ENCODE measurements around the gene SNN.
A peak's percentile ranks its signal among the peaks of the same experiment; 100 is the strongest.

The SNN gene

DNA sequence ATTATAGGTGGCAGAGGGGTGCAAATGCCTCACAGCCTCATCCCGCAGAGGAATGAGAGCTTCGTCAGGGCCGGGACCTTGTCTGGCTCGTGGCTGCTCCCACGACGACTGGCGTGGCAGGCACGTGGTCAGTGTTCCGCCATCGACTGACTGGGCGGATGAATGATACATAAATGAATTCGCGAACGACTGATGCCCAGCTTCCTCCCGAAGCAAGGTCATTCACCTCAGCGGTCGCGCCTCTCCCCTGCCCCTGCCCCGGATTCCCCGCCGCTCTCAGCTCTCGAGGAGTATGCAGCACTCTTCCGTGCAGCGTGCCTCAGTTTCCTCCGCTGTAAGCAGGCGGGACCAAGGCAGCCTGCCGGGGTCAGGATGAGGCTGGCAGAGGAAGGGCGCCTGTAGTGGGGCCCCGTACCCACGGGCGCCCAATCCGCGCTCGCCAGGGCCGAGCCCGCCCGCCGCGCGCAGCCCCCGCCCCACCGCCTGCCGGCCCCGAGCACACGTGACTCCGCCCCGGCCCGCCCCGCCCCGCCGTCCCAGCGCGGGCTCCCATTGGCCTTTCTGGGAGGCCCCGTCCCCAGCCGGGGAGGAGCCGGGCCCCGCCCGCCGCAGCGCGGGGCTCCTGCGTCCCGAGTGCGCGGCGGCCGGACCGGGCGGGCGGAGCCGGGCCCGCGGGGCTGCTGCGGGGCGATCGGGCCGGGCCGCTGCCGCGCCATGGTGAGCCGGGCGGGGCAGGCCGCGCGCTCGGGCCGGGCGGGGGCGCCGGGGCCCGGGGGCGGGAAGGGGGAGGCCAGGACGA, at the start of gene SNN:
Gene SNN (plus strand): TSS at position 632 of the 799 bp plus-strand sequence. CDS start 7,605 bp downstream, outside the sequence.
- DNase-seq = peak; percentile 40

DNA sequence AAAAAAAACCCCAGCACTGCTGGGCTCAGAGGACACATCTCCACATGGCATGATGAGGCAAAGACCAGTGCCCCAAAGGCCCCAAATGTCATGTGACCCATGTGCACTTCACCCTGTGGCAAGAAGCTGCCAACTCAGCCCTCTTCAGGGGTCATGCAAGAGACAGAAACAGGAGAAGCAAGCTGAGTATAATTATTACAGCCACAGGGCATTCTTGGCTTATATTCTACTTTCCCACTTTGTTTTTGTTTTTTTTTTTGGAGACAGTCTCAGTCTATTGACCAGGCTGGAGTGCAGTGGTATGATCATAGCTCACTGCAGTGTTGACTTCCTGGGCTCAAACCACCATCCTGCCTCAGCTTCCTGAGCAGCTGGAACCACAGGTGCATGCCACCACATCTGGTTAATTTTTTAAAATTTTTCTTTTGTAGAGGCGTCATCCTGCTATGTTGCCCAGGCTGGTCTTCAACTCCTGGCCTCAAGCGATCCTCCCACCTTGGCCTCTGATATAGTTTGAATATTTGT, 48.9 kb upstream of the SNN start:
- DNase-seq = no peak

DNA sequence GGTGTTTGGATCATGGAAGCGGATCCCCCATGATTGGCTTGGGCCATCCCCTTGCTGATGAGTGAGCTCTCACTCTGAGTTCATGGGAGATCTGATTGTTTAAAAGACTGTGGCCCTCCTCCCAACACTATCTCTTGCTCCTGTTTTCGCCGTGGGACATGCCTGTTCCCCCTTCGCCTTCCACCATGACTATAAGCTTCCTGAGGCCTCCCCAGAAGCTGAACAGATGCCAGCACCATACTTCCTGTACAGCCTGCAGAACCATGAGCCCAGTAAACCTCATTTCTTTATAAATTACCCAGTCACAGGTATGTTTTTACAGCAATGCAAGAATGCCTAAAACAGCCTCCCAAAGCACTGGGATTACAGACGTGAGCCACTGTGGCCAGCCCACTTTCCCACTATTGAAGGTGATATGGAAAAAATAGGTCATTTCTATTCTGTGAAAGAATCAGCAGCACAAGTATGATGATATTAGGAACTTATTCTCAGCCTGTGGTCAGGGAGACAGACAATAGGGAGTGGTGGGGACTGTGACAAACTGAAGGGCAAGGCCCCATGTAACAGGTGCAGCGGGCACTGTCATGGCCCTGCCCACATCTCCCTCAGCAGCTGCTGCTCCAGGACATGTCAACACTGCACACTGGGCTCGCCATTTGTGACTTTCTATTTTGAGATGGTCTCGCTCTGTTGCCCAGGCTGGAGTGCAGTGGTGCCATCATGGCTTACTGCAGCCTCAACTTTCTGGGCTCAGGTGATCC, 47.8 kb upstream of the SNN start:
- no peak for DNase-seq

DNA sequence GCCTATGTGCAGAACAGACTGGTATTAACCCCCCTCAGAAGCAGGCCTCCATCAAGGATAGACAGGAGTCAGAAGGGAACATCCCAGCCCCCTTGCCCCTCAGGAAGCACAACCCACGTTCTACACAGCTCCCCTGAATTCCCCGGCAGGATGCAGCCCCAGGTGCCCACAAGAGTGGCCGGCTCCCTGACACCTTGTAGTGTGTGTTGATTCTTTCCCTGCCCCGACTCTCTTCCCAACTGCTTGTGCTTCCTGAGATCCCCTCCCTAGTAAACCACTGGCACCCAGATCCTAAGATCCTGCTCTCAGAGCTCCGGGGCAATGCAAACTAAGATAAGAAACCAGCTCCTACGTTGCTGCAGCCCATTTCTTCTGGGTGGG, 46.7 kb upstream of the SNN start:
- DNase-seq = no peak

DNA sequence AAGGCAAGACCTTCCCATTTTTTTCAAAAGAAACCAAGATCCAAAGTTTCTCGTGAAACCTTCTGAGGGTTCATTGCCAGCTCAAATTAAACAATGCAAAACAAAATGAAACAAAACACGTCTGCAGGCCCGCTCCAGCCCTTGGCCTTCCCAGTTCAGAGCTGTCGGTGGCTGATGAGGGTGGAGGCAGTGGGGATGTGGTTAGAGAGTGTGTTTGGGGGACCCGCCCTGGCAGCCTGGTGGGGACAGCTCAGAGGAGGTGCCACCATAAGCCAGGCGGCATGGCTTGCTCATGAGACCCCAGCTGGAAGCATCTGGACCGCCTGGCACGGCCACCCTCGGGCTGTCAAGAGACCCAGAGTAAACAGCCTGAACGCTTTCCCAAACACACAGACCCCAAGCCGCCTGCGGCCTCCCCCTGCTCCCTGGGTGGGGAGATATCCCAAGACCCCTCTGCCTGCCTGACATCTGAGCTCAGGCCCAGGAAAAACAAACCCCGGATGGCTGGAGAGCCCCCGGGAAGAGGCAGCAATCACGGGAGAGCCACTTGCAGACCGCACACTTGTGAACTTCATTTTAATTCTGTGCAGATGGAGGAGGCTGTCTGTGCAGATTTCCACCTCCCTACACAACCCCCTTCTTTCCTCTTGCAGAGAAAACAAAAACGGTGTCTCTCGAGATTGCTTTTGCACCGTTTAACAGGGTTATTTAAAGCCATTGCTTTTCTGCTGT, 46.2 kb upstream of the SNN start:
- no peak for DNase-seq

DNA sequence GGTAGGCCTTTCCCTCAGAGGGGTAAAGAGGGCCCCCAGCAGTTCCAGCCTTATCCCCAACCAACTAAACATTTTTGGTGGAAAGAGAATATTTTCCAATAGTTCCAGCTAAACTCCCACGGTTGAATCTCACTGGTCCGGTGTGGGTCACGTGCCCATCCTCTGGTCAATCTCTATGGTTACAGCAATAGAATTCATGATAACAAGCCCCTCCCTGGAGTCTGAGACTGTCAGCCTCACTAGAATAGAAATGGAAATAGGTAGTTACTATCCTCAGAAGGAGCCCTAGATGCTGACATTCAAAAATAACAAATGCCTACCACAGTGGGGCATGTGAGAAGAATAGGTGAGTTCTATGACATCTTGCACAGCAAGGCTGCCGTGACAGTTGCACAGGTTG, 44.0 kb upstream of the SNN start:
- no peak for DNase-seq

DNA sequence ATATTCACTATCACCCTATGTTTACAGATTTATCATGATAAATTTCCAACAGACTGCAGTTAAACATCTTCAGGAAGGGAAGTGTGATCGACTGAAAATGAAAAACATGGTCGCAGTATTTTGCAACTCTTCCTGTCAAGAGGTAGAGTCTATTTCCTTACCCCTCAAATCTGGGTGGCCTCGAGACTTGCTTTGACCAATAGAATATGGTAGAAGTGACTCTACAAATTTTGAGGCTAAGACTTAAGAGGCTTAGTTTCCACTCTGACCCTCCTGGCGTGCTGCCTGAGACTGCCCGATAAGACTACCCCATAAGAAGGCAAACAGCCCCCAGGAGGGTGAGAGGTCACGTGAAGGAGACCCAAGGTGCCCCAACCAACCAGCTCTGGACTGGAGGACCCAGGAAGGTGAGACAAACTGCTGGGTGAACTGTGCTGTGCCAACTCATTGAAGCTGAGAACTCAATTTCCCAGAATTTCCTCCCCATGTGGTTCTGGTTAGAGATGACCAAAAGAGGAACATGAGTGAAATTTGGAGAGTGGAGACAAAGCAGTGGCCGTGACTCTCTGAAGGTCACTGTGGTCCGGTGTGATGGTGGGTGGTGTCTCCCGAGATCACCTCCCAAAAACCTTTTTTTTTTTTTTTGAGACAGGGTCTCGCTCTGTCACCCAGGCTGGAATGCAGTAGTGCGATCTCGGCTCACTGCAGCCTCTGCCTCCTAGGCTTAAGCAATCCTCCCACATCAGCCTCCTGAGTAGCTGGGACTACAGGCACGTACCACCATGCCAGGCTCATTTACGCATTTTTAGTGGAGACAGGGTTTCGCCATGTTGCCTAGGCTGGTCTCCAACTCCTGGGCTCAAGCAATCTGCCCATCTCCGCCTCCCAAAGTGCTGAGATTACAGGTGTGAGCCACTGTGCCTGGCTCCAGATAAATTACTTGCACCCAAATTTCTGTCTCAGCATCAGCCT, 43.3 kb upstream of the SNN start:
- no peak for DNase-seq

DNA sequence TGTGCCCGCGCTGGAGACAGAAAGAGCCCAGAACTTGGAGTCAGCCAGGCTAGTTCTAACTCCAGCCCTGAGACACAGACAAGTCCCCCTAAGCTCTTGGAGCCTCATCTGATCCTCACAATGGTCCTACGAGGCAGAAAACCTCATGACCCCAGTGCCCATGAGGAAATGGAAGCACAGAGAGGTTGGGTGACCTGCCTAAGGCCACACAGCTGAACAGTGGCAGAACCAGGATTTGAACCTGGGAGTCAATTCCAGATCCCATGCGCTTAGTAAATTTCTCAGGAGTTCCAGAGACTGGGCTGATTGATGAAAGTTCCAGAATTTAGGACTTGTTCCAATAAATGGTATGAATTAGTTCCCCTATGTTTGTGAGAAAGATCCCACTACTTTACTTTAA, 42.5 kb upstream of the SNN start:
- no peak for DNase-seq

DNA sequence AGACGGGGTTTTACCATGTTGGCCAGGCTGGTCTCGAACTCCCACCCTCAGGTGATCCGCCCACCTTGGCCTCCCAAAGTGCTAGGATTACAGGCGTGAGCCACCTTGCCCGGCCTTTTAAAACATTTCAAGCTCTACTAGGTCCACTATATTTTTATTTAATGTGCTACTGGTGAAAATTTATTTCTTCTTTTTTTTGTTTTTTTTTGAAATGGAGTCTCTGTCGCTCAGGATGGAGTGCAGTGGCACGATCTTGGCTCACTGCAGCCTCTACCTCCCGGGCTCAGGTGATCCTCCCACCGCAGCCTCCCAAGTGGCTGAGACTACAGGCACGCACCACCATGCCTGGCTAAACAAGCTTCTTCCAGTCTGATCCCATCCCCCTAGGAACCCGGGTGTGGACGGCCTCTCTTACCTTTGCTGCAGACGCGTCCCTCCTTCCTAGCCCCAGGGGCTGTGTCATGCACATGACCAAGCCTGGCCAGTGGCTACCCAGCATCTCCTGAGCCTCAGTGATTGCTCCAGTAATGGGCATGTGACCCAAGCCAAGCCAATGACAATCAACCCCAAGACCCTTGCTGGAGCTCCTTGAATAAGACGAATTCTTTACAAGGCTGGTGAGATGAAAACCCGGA, 41.5 kb upstream of the SNN start:
- no peak for DNase-seq

DNA sequence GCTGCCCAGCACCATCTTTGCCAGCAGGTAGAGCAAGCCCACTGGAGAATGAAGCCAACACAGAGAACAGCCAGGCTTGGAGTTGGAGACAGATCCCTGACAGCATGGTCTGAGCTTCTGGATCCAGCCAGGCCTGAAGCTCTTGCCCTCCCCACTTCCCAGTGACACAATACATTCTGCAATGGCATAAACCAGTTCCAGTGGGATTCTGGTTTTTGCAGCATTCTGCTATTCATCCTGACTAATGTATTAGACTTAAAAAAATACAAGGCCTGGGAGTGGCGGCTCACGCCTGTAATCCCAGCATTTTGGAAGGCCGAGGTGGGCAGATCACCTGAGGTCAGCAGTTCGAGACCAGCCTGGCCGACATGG, 41.0 kb upstream of the SNN start:
- DNase-seq = no peak

DNA sequence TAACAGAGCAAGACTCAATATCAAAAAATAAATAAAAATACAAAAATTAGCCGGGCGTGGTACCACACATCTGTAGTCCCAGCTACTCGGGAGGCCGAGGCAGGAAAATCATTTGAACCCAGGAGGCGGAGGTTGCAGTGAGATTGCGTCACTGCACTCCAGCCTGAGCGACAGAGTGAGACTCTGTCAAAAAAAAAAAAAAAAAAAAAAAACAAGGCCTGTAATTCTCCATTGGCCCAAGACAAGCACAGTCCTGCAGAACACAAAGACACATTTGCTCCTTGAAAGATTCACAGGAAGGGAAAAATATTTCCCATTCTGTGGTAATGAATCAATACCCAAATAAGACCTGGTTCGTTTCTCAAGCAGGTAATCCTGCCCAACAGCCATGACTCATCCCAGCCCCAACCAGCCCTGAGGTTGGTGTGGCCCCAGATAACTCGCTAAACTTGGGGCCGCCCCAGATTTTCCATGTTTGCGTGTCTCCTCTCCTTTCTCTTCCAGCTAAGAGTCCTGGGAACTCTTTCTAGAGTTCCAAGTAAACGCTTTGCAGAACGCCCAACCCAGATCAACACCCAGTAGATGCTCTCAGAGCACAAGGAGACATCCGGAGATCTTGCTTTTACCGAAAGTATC, 40.3 kb upstream of the SNN start:
- DNase-seq = no peak

DNA sequence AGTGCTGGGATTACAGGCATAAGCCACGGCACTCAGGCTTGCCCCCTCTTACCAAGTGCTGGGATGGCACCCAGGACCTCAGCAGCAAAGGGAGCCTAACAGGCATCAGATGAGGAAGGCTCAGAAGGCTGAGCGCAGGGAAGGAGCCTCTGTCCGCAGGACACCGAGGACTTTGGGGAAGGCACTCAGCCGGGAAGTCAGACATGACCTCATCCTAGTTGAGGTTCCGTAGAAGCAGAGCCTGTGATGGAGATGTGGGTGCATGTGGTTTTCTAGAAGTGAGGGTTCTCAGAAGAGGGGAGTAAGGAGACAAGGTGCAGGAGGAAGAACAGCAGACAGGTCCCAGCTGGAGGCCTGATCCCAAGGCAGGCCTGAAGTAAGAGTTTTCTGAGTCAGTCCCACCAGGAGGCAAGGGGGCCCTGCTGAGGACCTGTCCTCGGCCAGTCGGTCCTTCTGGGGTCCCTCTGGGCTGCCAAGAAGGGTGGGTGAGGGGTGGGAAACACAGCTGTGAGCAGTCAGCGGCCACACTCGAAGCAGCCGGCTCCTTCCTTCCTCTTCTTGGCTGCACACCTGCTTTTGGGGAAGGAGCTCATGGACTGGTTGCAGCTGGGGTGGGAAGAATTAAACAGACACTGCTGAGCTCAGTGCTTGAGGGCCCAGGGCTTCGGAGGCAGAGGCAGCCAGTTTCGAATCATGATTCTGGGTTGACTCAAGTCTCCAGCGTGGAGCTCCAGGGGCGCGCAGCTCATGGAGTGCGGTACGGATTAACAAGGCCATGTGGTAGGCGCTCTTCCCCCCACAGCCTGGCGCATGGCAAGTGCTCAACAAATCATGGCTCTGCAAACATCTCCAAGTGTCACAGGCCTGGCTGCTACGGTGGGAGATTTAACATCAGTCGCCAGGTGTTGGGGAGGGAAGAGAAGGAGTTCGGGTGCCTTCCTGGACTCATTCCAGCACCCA, 38.9 kb upstream of the SNN start:
- no peak for DNase-seq

DNA sequence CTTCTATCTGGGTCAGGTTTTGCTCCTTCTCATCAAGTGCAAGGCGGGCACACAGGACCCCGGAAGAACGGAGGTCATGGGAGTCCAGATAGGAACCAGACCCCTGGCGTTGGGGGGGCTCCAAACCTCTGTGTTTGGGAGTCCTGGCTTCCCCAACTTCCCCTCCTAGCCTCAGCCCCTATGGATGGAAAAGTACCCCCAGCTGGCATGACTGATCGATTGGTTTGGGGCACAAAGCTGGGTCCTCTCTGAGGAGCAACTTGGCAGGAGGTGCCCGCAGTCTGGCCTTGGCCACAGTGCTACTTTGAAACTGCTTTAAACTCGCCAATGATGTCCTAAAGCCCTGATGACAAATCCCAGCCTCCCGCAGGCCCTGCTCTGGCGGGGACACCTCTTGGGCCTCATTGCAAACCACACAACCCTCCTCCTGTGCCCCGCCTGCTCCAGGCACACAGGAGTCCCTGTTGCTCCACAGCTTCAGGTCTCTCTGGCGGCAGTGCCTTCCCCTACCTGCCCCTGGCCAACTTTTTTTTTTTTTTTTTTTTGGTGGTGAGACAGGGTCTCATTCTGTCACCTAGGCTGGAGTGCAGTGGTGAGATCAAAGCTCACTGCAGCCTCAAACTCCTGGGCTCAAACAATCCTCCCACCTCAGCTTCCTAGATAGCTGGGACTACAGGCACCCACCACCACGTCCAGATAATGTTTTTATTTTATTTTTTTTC, 38.0 kb upstream of the SNN start:
- DNase-seq = no peak

DNA sequence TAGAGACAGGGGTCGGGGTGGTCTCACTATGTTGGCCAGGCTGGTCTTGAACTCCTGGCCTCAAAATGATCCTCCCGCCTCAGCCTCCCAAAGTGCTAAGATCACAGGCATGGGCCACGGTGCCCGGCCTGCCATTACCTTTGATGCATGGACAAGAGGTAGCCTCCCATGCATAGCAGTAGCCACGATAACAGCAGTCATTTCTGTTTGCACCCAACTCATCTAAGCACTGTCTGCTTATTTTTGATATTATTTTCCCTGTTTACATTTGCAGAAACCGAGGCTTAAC, 37.5 kb upstream of the SNN start:
- no peak for DNase-seq

DNA sequence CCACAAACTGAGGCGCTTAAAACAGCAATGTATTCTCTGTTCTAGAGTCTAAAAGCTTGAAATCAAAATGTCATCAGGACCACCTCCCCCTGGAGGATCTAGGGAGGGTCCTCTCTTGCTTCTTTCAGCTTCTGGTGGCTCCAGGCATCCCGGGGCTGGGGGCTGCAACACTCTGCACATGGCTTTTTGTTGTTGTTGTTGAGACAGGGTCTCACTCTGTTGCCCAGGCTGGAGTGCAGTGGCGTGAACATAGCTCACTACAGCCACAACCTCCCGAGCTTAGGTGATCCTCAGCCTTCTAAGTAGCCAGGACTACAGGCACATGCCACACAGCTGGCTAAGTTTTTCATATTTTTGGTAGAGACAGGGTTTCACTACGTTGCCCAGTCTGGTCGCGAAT, 37.0 kb upstream of the SNN start:
- DNase-seq = no peak

DNA sequence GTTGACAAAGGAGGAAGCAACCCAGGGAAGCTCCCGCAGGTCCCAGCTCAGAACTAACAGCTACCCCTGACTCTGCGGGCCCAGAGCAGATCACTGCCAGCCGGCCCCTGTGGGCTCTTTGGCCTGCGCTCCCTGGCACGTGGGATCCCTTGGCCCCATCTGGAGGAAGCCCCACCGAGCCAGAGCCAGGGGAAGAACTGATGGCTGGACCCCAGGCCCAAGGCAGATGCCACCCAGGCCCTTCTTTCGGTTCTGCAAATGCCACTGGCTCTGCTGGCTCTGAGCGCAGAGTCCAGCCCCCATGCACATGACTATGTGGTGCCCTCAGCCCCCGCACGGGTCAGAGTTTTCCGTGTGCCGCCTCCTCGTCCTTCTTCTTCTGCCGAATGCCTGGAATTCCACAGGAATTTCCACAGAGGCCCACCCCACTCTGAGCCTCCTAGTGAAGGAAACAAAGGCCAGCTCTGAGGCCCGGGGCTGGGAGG, 35.8 kb upstream of the SNN start:
- DNase-seq = no peak

DNA sequence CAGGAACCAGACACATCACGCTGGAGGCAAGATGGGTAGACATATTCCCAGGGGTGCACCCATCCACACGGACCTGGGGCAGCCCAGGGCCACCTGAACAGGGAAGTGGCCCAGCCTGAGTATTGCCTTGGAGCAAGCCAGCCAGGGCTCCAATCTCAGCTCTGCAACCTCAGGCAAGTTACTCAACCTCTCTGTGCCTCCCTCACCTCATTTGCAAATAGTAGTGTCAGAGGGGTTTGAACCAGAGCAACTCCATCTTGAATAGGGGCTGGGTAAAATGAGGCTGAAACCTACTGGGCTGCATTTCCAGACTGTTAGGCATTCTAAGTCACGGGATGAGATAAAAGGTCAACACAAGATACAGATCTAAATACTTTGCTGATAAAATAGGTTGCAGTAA, 35.1 kb upstream of the SNN start:
- no peak for DNase-seq

DNA sequence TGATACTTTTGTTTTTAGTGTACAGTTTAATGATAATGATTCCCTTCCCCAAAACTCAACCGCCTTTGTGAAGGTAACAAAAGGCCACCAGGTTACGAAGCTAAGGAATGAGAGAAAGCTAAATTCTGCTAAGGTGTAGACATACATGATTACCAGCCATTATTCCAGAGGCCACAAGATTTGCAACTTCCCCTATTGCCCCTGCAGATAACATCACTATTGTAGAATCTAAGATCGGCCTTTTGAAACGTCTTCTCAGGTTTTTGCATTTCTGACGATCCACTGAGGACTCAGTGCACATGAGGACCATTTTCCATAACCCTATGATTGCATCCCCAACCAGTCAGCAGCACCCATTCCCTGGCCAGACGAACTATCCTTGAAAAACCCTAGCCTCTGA, 33.9 kb upstream of the SNN start:
- no peak for DNase-seq

DNA sequence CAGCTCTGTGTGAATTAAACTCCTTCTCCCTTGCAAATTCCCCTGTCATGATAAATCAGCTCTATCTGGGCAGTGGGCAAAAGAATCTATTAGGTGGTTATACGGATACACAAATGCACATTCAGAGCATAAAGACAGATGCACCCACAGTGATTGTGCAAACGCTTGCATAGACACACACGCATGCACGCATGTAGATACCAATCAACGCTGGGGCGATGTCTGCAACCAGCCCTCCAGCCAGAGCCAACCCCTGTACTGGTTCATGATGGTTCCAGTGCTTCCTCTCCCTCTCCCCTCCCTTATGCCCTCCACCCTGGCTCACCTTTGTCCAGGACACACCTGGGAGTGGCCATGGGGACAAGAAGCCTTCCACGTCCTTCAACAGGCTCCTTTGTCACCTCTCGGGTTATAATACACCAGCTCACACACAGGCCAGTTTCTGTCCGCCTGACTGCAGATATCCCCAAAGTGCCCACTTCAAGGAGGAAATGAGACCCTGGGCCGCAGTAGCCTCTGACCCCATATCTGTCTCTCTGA, 33.1 kb upstream of the SNN start:
- DNase-seq = no peak
